CD4-positive, alpha-beta T cell treated with Interleukin-2 at 100 ng/mL for 4 hours (primary cell): ENCODE results near the gene ING5.

ENCODE experiments used
- DNase-seq: peaks from one replicate; pipeline ENCODE4 v3.0.0-alpha.2; 2020; ENCODE audit warnings: low spot score

ING5 gene

DNA sequence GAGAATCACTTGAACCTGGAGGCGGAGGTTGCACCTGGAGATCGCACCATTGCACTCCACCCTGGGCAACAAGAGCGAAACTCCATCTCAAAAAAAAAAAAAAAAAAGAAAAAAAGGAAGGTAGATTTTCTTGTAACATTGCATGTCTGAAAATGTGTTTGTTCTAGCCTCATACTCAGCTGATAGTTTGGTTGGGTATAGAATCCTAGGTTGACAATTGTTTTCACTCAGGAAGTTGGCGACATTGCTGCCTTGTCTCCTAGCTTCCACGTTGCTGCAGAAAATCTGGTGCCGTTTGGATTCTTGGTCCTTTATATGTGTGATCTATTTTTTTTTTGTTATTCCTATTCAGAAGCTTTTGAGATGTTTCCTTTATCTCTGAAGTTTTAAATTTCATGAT, 4.7 kb downstream of the ING5 start:
- DNase-seq = no peak

DNA sequence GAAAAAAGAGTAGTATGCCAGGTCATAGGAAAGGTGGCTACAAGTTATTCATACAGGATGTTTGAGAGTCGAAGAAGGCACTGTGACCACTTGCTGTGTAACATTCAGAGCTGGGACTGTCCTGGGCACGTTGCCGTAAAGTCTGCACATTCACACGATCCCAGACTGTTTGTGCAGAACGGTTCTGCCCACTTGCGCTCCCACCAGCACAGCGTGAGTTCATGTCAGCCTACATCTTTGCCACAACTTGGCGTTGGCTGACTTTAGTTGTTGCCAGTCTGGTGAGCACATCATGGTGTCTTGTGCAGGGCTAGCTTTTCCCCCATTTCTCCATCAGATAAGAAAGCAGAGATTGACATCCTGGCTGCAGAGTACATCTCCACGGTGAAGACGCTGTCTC, 7.0 kb downstream of the ING5 start:
- no peak for DNase-seq

DNA sequence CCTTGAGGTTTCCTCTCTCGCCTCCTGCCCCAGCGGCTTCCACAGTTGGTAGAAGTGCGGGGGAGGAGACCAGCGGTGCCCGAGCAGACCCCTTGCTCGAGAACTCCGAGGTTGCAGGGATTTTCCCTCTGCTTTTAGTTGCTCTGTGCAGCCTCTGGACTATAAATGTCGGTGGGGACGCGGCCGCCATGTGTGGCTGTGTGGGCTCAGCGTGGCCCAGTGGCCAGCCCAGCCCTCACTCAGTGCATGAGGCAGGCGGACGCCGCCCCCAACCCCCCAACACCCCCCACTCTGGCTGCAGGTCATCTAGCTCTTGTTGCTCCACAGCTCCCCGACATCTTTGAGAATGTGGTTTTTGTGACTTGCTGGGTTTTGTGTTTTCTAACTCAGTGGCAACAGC, 17.3 kb downstream of the ING5 start:
- DNase-seq = no peak

DNA sequence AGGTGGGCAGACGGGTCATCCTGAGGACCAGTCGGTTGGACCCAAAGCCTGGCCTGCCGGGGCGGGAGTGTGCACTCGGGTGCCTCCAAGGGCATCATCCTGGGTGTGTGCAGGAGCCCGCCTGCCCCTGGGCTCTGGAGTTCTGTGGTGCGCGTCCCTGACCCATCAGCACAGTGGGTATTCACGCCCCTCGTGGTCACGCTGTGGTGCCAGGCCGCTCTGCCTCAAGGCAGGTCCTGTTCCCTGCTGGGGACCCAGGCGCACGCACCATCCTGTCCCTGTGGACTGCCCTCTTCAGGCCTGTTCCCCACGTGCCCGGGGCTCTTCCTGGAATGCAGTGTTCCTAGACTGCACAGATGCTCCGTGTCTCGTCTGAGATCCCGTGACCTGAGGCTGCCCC, 18.3 kb downstream of the ING5 start:
- DNase-seq = no peak

DNA sequence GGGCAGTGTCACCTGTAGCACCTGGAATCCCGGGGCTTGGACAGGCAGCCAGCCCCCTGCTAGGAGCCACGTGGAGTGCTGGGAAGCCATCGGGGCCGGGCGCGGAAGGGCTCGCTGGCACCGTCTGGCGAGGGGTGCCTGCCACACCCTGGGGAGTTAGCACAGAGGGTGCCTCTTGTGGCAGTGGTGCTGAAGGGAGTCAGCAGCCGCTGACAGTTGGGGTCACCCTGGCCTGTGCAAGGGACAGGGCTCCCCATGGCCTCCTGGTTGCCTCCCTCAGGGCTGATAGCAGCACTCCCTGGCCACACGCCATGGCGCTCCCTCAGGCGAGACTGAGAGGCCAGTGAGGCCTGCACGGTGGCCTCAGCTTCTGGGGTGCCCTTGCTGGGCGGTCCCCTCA, 18.7 kb downstream of the ING5 start:
- DNase-seq = no peak

DNA sequence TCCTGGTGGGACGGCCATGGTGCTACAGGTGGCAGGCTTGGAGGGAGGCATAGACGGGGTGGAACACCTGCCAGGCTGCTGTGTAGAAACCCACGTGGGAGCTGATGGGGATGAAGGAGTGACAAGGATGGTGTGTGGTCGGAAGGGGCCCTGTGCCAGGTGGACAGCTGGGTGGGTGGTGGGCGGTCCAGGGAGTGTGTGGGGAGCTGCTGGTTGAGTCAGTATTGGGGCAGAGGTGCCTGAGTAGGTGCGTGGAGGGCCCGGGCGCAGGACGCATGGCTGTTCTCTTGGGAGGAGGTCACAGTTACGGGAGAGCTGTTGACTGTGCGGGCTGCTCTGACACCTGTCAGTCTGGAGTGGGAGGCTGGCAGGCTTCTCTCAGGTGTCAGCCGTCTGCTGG, 20.0 kb downstream of the ING5 start:
- no peak for DNase-seq

DNA sequence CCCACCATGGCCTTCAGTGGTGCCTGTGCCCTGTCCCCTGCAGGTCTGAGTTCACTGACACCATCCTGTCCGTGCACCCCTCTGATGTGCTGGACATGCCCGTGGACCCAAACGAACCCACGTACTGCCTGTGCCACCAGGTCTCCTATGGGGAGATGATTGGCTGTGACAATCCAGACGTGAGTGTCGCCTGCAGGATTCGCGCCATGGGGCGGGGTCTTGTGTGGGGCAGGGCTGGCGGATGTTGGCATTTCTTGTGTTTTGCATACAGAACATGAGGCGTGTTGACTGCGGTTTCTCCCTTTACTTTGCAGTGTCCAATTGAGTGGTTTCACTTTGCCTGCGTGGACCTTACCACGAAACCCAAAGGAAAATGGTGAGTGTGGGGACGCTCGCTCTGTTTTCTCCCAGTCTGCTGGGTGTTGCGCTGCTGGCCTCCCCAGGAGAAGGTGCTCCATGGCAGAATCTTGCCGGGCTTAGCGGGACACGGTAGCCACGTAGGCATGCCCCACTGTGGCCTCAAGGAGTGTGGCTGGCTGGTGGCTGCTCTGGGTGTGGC, 21.1 kb downstream of the ING5 start:
- DNase-seq = no peak

DNA sequence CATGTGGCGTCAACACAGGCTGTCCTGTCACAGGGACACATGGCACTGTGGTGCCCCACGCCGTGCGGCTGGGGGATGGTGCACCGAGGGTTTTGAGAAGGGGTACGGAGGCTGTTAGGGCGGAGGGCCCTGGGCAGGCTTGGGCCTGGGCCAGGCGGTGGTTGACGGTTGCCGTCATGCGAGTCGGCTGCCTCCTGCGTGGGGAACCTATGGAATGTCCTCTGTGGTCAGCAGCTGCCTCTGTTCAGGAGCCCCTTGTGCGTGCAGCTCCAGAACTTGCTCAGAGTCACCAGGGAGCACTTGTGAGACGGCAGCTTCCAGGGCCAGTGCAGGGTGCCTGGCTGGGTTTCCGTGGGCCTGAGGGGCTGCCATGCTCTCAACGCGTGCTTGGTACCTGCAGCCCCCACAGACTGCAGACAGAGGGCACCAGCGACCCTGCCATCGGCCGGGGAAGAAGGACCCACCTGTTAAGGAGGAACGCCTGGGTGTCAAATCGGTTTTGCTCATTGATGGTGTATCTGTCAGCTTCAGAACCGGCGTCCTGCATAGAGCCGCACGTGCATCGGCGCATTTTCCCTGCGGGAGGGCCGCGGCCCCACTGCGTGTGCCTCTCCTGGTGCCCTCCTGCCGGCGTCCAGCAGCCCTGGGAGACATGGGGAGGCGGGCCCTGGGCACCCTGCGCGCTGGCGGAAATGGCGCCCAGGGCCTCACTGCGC, 22.6 kb downstream of the ING5 start:
- DNase-seq = peak; percentile 38

DNA sequence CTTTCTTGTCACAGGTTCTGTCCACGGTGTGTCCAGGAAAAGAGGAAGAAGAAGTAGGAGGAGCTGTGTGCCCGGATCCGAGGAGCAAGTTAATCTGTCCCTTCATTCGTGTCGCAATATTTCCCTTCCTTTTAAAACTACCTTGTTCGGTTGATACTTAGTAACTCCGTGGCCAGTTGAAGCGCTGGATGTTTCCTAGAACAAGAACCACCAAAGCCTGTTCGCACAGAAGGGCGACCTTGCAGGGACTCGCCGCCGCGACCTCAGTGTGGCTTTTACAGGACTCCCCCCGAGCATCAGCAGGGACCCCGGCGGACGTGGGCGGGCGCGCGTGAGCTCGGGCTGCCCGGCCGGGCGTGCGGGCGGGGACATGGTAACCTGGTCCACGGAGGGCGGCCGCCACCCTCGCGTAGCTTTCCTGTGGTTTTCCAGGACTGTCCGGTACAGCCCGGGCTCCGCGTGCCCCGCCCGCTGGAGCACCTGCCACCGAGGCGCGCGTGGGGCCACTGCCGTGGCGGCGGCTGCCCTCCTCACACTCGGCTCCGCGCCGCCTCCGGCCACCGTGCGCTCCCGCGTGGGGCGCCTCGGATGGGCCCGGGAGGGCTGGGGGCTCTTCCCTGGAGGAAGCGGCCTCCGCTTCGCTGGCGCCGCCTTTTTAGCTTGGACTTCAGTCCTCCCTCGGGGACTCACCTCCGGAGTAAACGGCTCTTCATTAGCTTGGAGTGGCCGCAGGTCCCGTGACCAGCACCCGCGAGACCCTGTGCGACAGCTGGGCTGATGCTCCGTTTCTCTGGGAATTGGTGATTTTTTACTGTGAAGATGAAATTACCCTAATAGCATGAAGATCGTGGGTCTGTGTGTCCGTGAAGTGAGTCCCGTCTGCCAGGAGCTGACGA, 23.4 kb downstream of the ING5 start:
- DNase-seq = no peak

DNA sequence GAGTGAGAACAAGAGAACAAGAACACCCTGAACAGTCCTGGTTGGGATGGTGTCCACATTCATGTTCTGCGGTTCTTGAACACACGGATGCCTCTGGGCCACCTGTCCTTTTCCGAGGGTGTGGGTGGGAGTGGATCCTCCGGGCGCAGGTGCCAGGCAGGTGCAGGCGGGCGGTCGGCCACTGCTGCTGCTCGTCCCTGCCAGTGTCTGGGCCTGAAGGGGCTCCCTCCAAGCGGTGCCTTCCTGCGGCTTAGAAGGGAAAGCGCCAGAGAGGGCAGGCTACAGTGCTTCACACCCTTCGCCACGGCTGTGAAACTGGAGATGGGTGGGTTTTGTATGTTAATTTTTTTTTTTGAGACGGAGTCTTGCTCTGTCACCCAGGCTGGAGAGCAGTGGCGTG, 24.6 kb downstream of the ING5 start:
- no peak for DNase-seq

DNA sequence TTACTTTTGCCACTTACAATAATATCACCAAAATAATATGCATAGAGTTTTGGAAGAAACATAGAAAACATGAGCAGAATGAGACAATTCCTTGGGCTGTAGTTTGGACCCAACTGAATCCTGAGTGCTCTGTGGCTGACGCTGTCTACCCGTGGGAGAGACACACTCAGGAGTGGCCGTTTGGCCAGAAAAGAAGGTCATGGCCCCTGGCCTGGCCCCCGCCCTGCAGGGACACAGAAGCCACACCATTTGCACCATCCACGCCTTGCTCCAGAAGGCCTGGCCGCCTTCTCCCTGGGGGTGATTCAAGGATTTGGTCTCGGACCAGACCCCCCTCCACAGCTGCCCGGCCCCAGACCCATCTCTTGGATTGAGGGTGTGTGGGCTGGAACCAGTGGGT, 26.2 kb downstream of the ING5 start:
- DNase-seq = no peak

DNA sequence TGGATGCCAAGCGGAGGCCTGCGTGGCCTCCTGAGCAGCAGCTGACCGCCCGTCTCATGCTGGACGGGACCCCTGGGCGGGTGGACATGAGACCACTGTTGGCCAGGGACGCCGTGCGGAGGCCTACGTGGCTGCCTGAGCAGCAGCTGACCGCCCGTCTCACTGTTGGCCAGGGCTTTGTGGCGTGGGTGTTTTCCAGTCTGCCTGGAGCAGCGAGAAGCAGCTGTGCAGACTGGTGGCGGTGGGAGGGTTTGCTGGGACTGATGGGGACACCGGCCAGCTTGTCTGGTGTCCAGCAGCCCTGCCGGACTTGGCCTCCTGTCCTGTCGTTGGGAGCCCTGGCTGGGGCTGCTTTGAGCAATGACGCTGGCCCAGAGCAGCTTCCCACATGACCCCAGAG, 26.8 kb downstream of the ING5 start:
- no peak for DNase-seq

DNA sequence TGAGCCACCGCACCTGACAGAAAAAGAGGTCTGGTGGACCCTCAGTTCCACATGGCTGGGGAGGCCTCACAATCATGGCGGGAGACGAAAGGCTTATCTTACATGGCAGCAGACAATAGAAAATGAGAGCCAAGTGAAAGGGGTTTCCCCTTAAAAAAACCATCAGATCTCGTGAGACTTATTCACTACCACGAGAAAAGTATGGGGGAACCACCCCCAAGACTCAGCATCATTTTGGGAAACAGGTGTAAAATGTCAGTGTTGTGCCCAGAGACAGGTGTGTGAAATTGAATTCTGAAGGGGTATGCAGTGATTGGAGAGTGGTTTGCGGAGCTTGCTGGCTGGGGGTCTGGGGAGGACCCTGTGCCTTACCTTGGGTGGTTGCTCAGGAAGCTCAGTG, 28.0 kb downstream of the ING5 start:
- DNase-seq = no peak

DNA sequence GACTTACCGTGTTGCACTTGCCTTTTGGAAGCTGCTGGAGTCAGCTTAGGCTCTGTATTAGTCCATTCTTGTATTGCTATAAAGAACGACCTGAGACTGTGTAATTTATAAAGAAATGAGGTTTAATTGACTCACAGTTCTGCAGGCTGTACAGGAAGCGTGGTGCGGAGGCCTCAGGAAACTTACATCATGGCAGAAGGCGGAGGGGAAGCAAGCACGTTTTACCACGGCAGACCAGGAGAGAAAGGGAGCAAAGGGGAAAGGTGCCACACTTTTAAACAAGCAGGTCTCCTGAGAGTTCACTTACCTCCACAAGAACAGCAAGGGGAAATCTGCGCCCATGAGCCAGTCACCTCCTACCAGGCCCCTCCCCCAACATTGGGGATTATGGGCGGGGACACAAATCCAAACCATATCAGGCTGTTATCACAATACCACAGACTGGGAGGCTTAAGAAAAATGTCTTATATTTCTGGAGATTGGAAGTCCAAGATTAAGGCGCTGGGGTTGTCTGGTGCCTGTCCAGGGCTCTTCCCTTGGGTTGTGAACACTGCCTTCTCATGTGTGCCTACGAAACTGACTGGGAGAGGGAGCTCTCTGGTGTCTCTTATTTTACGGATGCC, 28.9 kb downstream of the ING5 start:
- no peak for DNase-seq

DNA sequence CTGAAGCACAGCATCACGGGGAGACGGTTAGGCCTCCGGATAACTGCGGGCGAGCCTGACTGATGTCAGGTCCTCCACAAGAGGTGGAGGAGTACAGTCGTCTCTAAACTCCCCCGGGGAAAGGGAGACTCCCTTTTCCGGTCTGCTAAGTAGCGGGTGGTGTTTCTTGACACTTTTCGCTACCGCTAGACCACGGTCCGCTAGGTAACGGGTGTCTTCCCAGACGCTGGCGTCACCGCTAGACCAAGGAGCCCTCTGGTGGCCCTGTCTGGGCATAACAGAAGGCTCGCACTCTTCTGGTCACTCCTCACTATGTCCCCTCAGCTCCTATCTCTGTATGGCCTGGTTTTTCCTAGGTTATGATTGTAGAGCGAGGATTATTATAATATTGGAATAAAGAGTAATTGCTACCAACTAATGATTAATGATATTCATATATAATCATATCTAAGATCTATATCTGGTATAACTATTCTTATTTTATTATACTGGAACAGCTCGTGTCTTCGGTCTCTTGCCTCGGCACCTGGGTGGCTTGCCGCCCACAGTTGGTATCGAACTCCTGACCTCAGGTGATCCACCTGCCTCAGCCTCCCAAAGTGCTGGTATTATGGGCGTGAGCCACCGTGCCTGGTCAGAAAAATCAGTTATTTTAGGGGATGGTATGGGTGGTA, 30.8 kb downstream of the ING5 start:
- DNase-seq = peak; percentile 56

DNA sequence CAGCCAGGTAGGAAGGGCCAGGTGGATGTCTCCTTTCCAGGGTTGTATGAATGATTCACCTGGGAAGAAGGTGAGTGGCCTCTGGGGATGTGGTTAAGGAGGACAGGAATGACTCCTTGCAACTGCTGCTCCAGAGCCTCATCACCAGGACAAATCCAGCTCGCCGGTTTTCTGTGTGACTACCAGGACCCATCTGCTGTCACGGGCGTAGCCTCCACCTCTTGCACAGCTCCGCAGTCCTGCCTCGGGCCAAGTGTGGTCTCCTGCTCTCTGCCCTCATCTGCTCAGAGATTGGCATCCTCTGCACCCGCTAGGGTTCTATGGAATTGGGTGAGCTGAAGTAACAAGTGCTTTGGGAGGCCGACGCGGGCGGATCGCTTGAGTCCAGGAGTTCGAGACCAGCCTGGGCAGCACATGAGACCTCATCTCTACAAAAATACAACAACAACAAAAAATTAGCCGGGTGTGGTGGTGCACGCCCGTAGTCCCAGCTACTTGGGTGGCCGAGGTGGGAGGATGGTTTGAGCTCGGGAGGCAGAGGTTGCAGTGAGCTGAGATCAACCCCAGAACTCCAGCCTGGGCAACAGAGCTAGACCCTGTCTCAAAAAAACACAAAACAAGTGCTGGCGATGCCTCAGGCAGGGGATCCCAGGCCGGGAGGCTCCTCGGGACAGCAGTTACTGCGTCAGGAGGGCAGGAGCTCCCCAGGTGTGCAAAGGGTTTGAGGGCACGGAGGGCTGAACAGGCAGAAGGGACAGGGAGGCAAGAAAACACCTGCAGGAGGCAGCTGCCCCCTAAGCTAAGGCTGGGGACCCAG, 31.8 kb downstream of the ING5 start:
- DNase-seq = no peak

DNA sequence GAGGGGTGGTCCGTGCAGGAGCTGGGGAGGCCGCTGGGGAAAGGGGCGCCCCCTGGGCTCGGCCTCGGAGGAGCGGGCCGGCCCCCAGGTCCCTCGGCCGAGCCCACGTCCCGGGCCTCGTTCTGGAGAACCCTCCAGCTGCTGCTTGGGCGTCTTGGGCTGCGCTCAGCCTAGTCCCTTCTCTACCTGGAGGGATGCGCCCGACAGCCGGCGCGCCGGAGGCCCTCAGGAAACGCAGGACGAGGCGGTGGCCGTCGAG, 32.3 kb downstream of the ING5 start:
- no peak for DNase-seq

DNA sequence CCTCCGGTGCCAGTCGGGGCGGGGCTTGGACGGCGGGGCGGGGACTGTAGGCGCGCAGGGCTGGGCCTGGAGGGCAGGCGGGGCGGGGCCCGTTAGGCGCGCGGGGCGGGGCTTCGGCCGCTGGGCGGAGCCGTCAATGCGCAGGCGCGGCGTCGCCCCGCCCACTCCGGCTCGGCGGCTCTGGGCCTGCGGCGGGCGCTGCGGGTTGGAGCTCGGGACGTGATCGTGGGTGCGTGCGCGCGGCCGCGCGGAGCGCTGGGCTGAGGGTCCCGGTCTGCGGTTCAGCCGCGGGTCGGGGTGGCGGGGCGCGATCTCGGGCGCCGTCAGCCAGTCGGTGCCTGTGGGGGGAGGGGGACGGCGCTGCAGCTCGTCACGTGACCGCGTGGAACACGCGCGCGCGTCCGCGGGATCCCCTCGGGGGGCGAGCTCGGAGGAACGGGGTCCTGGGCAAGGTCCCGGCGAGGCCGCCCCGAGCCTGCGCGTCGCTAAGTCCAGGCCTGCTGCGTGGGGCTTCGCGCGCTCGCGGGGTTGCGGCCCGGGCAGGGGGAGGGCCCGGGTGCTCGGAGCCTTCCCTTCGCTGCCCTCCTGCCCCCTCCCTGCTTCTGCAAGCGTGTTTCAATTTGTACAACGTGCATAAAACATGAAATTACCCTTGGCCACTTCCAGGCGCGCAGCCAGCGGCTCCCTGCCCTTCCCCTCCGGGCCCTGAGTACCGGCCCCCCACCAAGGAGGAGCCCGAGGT, 32.8 kb downstream of the ING5 start, which contains the start of gene D2HGDH:
Gene D2HGDH (plus strand): TSS at position 164 of the 742 bp plus-strand sequence. CDS start 595 bp downstream, outside the sequence.
- peak; percentile 90 for DNase-seq

DNA sequence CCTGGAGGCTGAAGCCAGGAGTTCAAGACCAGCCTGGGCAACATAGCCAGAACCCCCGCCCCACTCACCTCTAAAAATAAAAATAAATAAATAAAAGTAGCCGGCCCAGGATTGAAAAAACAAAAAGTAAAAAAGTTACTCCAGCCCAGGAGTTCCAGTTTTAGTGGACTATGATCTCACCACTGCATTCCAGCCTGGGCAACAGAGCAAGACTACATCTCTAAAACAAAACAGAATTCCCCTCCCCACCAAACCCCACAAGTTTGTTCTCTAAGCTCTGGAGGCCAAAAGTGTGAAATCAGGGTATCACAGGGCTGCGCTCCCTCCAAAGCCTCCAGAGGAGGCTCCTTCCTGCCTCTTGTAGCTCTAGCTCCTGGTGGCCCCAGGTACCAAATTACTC, 34.3 kb downstream of the ING5 start:
- no peak for DNase-seq

DNA sequence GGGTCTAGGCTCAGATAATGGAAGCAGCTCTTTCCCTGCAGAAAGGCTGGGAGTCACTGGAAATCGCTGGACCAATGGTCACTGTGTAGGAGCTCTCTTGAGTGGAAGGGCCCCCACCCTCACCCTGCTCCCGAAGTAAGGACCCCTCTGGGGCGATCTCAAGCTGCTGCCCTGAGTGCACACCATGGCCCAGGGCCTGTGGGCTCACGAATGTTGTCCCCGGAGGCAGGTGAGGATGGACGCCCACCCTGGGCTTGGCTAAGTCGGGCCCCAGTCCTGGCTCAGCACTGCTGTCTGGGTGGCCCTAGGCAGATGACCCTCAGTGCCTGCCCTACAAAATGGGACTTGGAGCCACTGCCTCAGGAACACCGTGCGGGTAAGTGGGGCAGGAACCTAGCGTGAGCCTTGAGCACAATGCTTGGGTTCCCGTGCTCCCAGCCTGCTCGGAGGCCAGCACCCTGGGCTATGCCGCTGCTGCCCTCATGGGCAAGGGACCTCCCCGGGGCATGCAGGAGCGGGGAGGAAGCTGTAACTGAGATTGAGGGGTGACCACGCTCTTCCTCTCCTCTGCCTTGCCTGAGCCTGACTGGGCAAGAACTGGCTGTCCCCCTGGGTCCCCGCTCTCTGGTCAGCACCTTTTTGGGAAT, 36.3 kb downstream of the ING5 start:
- no peak for DNase-seq
